Skeletal muscle satellite cell (primary cell): ENCODE data around the gene MAP3K20. TPM values are rescaled to one million over a fixed set of nuclear protein-coding genes. Genes with fewer than 3 reads are reported as not detected.

Experiments used
- H3K27me3 ChIP-seq: 2 replicates; pipeline ENCODE4 v1.7.0; 2013; ENCODE audit warnings: low read length; ENCODE audit not compliant: control insufficient read depth, insufficient read depth
- H3K36me3 ChIP-seq: 2 replicates; pipeline ENCODE4 v1.7.0; 2013; ENCODE audit warnings: mild to moderate bottlenecking, control low read depth, low read length; ENCODE audit not compliant: insufficient read depth
- H3K4me1 ChIP-seq: 2 replicates; pipeline ENCODE4 v1.7.0; 2013; ENCODE audit warnings: low read length; ENCODE audit not compliant: control insufficient read depth, insufficient read depth
- H3K4me2 ChIP-seq: 2 replicates; pipeline ENCODE4 v1.7.0; 2013; ENCODE audit warnings: mild to moderate bottlenecking, low read length
- H3K4me3 ChIP-seq: 2 replicates; pipeline ENCODE4 v1.7.0; 2013; ENCODE audit warnings: low read length
- H3K9ac ChIP-seq: 2 replicates; pipeline ENCODE4 v1.7.0; 2013; ENCODE audit warnings: mild to moderate bottlenecking, low read depth, low read length, moderate library complexity
- H3K9me3 ChIP-seq: replicated peaks from 2 replicates; pipeline ENCODE4 v1.7.0; 2013; ENCODE audit warnings: mild to moderate bottlenecking, control low read depth, low read length
- total RNA-seq: library from RNA; depleted of rRNA; stranded (reverse); fragments of >200 nt; gene quantifications from 2 replicates; pipeline ENCODE4 v1.2.3, GENCODE V29; 2012; rRNA removed

Gene MAP3K20
- total RNA-seq = 62.3 and 98.9 TPM in 2 replicates

GRCh38 chr2:173075781-173076580, at the start of gene MAP3K20:
Gene MAP3K20, plus strand, starts transcription at chr2:173075846. Its CDS starts 15,186 bp downstream, at chr2:173091032.
- Histone ChIP-seq H3K9ac (peak within 1 kb of the TSS; percentile 96), H3K36me3 (no peaks in the 10 kb centered on the region), H3K9me3 (no peaks in the 10 kb centered on the region), H3K27me3 (no peaks in the 10 kb centered on the region), H3K4me2 (peak within 1 kb of the TSS; percentile 78), H3K4me1 (peaks cover 38% of the 10 kb centered on the region), H3K4me3 (peak within 1 kb of the TSS; percentile 87)

- Histone ChIP-seq H3K4me2 (no peak overlapping the region), H3K4me3 (no peak overlapping the region), H3K9me3 (no peaks in the 10 kb centered on the region), H3K9ac (no peak overlapping the region), H3K36me3 (no peaks in the 10 kb centered on the region), H3K27me3 (peaks cover 10% of the 10 kb centered on the region), H3K4me1 (peaks cover 4% of the 10 kb centered on the region)
These were observed 49.2 kb upstream of the MAP3K20 start for GRCh38 chr2:173026479-173026878.

DNA sequence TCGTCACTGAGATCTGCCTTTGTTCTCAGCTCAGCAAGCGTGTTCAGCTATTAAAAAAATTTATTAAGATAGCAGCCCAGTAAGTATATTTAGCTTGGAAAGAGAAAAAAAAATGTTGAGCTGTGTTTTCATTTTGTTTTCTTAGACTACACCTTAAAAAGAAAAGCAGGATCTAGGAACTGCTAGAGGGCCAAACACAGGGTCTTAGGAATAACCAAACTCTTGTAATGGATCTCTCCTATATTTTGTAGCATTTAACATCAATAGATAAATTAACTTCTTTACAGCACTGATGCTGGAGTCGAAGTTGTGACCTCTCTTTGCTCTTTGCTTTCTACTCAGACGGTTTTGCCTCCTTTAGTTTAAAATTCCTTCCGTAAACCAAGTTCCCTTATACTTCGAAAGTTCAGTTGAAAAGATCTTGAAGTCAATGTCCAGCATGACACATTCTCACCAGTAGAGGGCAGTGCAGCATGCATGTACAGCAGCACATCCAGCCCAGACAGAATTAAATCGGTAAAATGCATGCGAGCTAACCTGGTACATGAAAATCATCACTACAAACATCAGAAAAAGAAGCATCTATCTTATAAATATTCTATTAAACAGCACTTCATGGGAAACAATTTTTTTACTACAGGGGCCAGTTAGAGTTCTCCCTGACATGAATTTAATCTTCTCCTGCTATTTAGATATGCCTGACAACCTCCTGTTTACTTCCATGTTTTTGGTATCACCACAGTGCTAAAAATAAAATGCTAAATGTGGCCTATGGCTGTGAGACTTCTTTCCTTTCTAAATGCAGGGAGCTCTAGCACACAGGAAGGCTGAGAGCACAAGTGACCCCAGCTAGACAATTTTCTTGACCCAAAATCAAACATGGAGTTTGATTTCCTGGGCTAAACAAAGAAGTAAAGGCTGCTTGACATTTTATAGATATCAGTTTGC, 48.2 kb upstream of the MAP3K20 start:
- peaks cover 10% of the 10 kb centered on the region for H3K27me3 ChIP-seq
- no peaks in the 10 kb centered on the region for H3K9me3 ChIP-seq
- H3K9ac ChIP-seq = peak overlapping the region; percentile 25
- peaks cover 4% of the 10 kb centered on the region for H3K4me1 ChIP-seq
- no peak overlapping the region for H3K4me3 ChIP-seq
- H3K36me3 ChIP-seq = no peaks in the 10 kb centered on the region
- H3K4me2 ChIP-seq = no peak overlapping the region

DNA sequence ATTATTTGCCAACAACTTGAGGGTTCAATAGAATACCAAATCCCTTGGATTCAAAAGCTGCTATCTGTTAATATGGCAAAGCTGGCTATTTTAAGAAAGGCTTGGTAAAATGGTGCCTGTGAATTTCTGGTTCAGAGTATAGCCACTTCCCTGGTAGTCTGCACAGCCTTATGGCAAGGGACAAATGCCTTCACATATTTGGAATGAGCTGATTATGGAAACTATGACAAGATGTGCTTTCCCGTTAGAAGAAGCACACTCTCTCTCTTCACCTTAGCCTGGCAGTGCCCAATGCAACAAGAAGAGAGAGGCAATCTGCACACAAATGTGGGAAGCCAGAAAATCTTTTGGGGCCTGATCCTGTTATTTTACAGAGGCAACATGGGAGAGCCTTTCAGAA, 47.5 kb upstream of the MAP3K20 start:
- H3K4me1 ChIP-seq = peaks cover 4% of the 10 kb centered on the region
- no peak overlapping the region for H3K4me3 ChIP-seq
- no peak overlapping the region for H3K4me2 ChIP-seq
- H3K36me3 ChIP-seq = no peaks in the 10 kb centered on the region
- H3K27me3 ChIP-seq = peaks cover 7% of the 10 kb centered on the region
- no peak overlapping the region for H3K9ac ChIP-seq
- H3K9me3 ChIP-seq = no peaks in the 10 kb centered on the region

DNA sequence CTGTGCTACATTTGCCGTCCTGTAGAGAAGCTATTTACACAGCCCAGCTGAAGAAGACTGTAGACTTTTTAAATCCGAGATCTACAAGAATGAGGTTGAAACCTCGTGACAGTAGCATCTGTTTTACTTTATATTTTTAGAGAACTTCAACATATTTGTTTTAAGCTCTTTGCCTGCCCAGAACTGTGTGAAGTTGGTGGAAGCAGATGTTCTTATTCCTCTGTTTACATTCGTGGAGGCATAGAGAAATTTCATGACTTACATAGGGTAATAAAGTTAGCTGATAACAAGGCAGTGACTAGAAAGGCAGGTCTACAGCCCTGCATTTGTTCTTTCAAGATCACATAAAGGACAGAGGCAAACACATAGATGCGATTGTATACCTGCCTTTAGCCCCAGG, 47.0 kb upstream of the MAP3K20 start:
- peaks cover 4% of the 10 kb centered on the region for H3K4me1 ChIP-seq
- peaks cover 4% of the 10 kb centered on the region for H3K27me3 ChIP-seq
- H3K36me3 ChIP-seq = no peaks in the 10 kb centered on the region
- H3K4me3 ChIP-seq = no peak overlapping the region
- no peak overlapping the region for H3K9ac ChIP-seq
- H3K4me2 ChIP-seq = no peak overlapping the region
- H3K9me3 ChIP-seq = no peaks in the 10 kb centered on the region

DNA sequence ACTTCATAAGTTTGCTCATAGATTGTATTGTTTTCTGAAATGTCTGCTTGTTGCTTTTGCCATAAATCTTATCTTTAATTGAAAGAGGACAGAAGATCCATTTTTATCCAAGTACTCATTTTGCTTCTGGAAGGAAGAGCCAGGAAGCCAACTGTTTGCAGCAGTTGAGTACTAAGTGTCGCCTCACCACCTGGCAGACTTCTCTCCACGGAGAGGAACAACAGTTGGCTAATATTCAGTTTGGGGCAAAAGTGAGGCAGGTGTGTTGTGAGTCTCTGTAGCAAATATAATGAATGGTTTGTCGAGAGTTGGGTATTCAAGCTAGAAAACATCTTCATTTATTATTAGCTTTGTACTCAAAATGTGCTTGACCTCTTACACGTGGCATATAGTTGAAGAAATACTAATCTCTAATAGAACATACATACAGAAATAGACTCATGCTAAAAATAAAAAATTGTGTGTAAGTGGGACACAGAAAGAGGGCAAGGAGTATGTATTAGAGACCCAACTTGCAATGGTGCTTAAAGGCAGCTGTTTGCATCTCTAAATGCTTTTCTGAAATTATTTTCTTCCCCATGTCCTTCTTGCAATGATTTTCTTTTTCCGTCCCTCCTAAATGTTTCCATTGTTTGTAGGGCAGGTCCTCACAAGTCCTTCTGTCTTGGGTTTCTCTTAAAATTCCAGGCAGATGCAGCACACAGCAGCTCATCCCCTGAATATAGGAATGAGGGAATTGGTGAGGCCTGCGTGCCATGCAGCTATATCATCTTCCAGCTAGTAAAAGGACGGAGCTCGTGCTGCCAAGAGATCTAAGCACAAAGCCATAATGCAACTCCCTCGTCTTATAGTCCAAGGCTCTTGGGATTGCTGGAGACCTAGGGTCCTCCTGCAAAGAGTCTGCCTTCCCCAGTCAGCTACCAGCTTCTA, 44.8 kb upstream of the MAP3K20 start:
- no peak overlapping the region for H3K4me2 ChIP-seq
- no peaks in the 10 kb centered on the region for H3K36me3 ChIP-seq
- no peaks in the 10 kb centered on the region for H3K27me3 ChIP-seq
- no peak overlapping the region for H3K4me3 ChIP-seq
- H3K9me3 ChIP-seq = no peaks in the 10 kb centered on the region
- H3K4me1 ChIP-seq = peaks cover 4% of the 10 kb centered on the region
- no peak overlapping the region for H3K9ac ChIP-seq

- no peak overlapping the region for H3K4me2 ChIP-seq
- no peak overlapping the region for H3K4me3 ChIP-seq
- no peaks in the 10 kb centered on the region for H3K27me3 ChIP-seq
- no peaks in the 10 kb centered on the region for H3K9me3 ChIP-seq
- no peak overlapping the region for H3K9ac ChIP-seq
- H3K36me3 ChIP-seq = no peaks in the 10 kb centered on the region
- H3K4me1 ChIP-seq = peaks cover 4% of the 10 kb centered on the region
These were observed 43.6 kb upstream of the MAP3K20 start for GRCh38 chr2:173032032-173032431.

DNA sequence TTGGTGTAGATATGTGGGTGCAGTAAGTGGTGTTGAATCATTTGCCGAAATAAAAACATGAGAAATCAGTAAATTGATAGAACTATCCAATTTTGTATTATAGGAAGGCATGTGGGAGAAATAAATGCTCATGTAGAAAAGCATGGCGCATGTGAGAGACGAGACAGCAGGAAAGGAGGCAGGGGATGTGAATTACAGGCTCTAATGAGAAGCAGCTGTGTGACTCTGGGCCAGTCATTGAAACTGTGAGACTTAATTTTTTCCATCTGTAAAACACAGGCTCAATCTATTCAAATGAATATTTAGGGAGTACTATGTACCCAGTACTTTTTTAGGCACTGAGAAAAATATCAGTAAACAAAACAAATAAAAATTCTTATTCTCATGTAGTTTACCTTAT, 42.6 kb upstream of the MAP3K20 start:
- H3K4me3 ChIP-seq = no peak overlapping the region
- no peaks in the 10 kb centered on the region for H3K4me1 ChIP-seq
- no peak overlapping the region for H3K9ac ChIP-seq
- no peaks in the 10 kb centered on the region for H3K27me3 ChIP-seq
- H3K36me3 ChIP-seq = no peaks in the 10 kb centered on the region
- no peaks in the 10 kb centered on the region for H3K9me3 ChIP-seq
- H3K4me2 ChIP-seq = no peak overlapping the region

GRCh38 chr2:173034143-173034542, 41.5 kb upstream of the MAP3K20 start:
- Histone ChIP-seq H3K36me3 (no peaks in the 10 kb centered on the region), H3K9ac (no peak overlapping the region), H3K4me2 (no peak overlapping the region), H3K4me1 (no peaks in the 10 kb centered on the region), H3K4me3 (no peak overlapping the region), H3K27me3 (no peaks in the 10 kb centered on the region), H3K9me3 (no peaks in the 10 kb centered on the region)

- Histone ChIP-seq H3K4me2 (no peak overlapping the region), H3K9ac (no peak overlapping the region), H3K4me1 (no peaks in the 10 kb centered on the region), H3K36me3 (no peaks in the 10 kb centered on the region), H3K4me3 (no peak overlapping the region), H3K27me3 (no peaks in the 10 kb centered on the region), H3K9me3 (no peaks in the 10 kb centered on the region)
These were observed 38.2 kb upstream of the MAP3K20 start for GRCh38 chr2:173037245-173038120.
